Kidney (tissue), 14 donors: ENCODE results near the gene LPAR3. TPM values are rescaled to one million over a fixed set of nuclear protein-coding genes. Genes with fewer than 3 reads are reported as not detected.

Source experiments
- DNase-seq, 5 donors: peaks; one replicate each; pipeline ENCODE4 v3.0.0-alpha.2; 2013 to 2020
- FAIRE-seq: peaks from 2 replicates; lab custom pipeline; 2012; peaks lifted over from hg19 to GRCh38; lab: Jason Lieb, UNC
- H3K27ac ChIP-seq, 2 donors: one replicate each; pipeline ENCODE4 v1.7.0; 2013; ENCODE audit warnings: low read depth in 2 of 2, low read length in 2 of 2, inconsistent platforms in 1 of 2
- H3K27me3 ChIP-seq: one replicate; pipeline ENCODE4 v1.7.1; 2013; ENCODE audit warnings: low read length, inconsistent platforms; ENCODE audit not compliant: control insufficient read depth, insufficient read depth
- H3K36me3 ChIP-seq, 3 donors: one replicate each; pipeline versions ENCODE4 v1.7.0 to v1.7.1; 2013; ENCODE audit warnings: low read length in 3 of 3, control low read depth in 1 of 3, inconsistent platforms in 1 of 3; ENCODE audit not compliant: insufficient read depth in 3 of 3, control insufficient read depth in 2 of 3
- H3K4me1 ChIP-seq, 3 donors: one replicate each; pipeline versions ENCODE4 v1.7.0 to v1.7.1; 2013; ENCODE audit warnings: low read length in 3 of 3, inconsistent platforms in 1 of 3, low read depth in 1 of 3; ENCODE audit not compliant: control insufficient read depth in 2 of 3, insufficient read depth in 2 of 3
- H3K4me3 ChIP-seq, 3 donors: one replicate each; pipeline versions ENCODE4 v1.7.0 to v1.8.1; 2013; ENCODE audit warnings: low read length in 3 of 3, control low read depth in 1 of 3, inconsistent platforms in 1 of 3
- H3K9ac ChIP-seq, 3 donors: one replicate each; pipeline versions ENCODE4 v1.7.0 to v1.7.1; 2013; ENCODE audit warnings: low read length in 3 of 3, control low read depth in 1 of 3, inconsistent platforms in 1 of 3
- H3K9me3 ChIP-seq, 3 donors: one replicate each; pipeline versions ENCODE4 v1.7.0 to v1.7.1; 2013; ENCODE audit warnings: low read length in 3 of 3, control low read depth in 1 of 3, inconsistent platforms in 1 of 3; ENCODE audit not compliant: control insufficient read depth in 2 of 3, insufficient read depth in 1 of 3
- intact Hi-C: fragments of 100-400 bp; cut with DNase I; formaldehyde crosslinking; loops from one replicate; pipeline ENCODE4 v1.11.1; 2022
- polyA plus RNA-seq: library from polyadenylated mRNA; stranded (reverse); fragments of 350-450 nt; fragmentation: Illumina TruSeq; extraction: RNeasy Lipid Tissue Mini Kit (QIAGEN cat#74804); gene quantifications from one replicate; pipeline ENCODE4 v1.2.3, GENCODE V29; 2014; ENCODE audit warnings: low read depth, low replicate concordance; ENCODE audit not compliant: insufficient read depth
- total RNA-seq: library from RNA; stranded (reverse); fragmentation: NEBNext Ultra II Directional; extraction: Animal tissue kit (Norgen Biotek cat#: 25700); gene quantifications from one replicate; pipeline ENCODE4 v1.2.1, GENCODE V29; 2021
- TF ChIP-seq, protein P1 (sequence below): IDR thresholded peaks from 3 replicates; pipeline ENCODE4 v1.5.1; 2012; ENCODE audit warnings: mild to moderate bottlenecking, moderate library complexity, borderline replicate concordance; ENCODE audit not compliant: insufficient read depth; ENCODE audit errors: extremely low read depth
- donor health status: control.
- donor health status: control.
- donor health status: control.
- donor health status: control.
- donor health status: control.
- donor health status: DM: yes; HTN: yes; CAD: no.
- donor health status: Normal renal cell carcinoma (clear cell type).

The LPAR3 gene
- total and polyA plus RNA-seq, 2 donors from 2014 or later = 0.22 TPM; not detected in 1

DNA sequence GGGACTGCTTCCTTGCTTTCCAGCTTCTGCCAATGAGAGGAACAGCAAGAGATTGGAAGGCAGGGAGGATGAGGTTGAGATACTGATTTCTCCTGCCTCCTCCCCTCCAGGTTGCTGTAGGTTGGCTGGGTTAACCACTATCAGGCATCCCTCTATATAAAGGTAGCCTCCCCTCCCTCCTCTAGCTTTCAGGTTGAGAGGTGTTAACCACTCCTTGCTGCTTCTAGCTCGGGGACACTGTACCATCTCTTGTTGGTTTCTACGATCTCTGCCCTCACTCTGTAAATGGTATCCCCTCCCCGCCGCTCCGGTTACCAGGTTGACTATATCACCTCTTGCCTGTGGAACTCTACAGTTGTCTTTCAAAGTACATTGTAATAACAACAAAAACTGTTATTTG is 16.7 kb downstream of the LPAR3 start:
- Histone ChIP-seq H3K9ac (no peak overlapping the region), H3K27ac (no peak overlapping the region), H3K36me3 (no peaks in the 10 kb centered on the region), H3K4me3 (no peak overlapping the region), H3K27me3 (no peaks in the 10 kb centered on the region), H3K4me1 (no peaks in the 10 kb centered on the region), H3K9me3 (no peaks in the 10 kb centered on the region)
- FAIRE-seq (no peak), DNase-seq (no peak)
- intact Hi-C loops = no loop called here
- TF ChIP-seq, protein P1, sequence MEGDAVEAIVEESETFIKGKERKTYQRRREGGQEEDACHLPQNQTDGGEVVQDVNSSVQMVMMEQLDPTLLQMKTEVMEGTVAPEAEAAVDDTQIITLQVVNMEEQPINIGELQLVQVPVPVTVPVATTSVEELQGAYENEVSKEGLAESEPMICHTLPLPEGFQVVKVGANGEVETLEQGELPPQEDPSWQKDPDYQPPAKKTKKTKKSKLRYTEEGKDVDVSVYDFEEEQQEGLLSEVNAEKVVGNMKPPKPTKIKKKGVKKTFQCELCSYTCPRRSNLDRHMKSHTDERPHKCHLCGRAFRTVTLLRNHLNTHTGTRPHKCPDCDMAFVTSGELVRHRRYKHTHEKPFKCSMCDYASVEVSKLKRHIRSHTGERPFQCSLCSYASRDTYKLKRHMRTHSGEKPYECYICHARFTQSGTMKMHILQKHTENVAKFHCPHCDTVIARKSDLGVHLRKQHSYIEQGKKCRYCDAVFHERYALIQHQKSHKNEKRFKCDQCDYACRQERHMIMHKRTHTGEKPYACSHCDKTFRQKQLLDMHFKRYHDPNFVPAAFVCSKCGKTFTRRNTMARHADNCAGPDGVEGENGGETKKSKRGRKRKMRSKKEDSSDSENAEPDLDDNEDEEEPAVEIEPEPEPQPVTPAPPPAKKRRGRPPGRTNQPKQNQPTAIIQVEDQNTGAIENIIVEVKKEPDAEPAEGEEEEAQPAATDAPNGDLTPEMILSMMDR = no peak

DNA sequence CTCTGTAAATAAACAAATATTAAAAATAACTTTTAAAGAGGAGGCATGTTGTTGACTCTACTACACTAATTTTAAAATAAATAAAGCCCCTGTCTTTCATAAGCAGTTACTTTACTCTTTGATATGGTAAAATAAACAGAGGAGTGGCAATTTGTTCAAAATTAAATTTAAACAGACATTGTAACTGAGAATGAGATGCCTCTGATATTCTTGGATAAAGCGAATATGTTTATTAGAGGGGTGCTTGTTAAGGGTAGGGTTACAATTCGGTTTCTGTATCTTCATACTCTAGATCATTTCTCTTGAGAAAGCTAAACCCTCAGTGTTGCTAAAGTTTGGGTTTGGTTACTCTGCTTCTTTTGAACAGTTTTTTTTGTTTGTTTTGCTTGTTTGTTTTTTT is 19.6 kb downstream of the LPAR3 start:
- H3K4me3 ChIP-seq = no peak overlapping the region
- TF ChIP-seq, protein P1 = no peak
- DNase-seq (no peak), FAIRE-seq (no peak)
- H3K27ac ChIP-seq = no peak overlapping the region
- no peak overlapping the region for H3K9ac ChIP-seq
- no peaks in the 10 kb centered on the region for H3K9me3 ChIP-seq
- H3K36me3 ChIP-seq = no peaks in the 10 kb centered on the region
- no peaks in the 10 kb centered on the region for H3K4me1 ChIP-seq
- intact Hi-C loops = no loop called here
- no peaks in the 10 kb centered on the region for H3K27me3 ChIP-seq

GRCh38 chr1:84872696-84873355 is 20.2 kb downstream of the LPAR3 start:
- DNase-seq (no peak), FAIRE-seq (no peak)
- Histone ChIP-seq H3K9ac (no peak overlapping the region), H3K4me3 (no peak overlapping the region), H3K4me1 (no peaks in the 10 kb centered on the region), H3K27me3 (no peaks in the 10 kb centered on the region), H3K9me3 (no peaks in the 10 kb centered on the region), H3K36me3 (no peaks in the 10 kb centered on the region), H3K27ac (no peak overlapping the region)
- TF ChIP-seq, protein P1 = no peak
- intact Hi-C loops = no loop called here

GRCh38 chr1:84871181-84871580 is 21.8 kb downstream of the LPAR3 start:
- no peaks in the 10 kb centered on the region for H3K36me3 ChIP-seq
- H3K27ac ChIP-seq = no peak overlapping the region
- no peak overlapping the region for H3K9ac ChIP-seq
- intact Hi-C loops = no loop called here
- H3K9me3 ChIP-seq = no peaks in the 10 kb centered on the region
- H3K27me3 ChIP-seq = no peaks in the 10 kb centered on the region
- no peak for FAIRE-seq
- H3K4me3 ChIP-seq = no peak overlapping the region
- no peaks in the 10 kb centered on the region for H3K4me1 ChIP-seq
- TF ChIP-seq, protein P1 = no peak
- peak in 1 of 5 donors; percentile 22 for DNase-seq
